ENCODE results near the gene CERS1. TPM values are rescaled to one million over a fixed set of nuclear protein-coding genes. Genes with fewer than 3 reads are reported as not detected.

The CERS1 gene
- total RNA-seq, 2 experiments from 2014 or later = not detected

DNA sequence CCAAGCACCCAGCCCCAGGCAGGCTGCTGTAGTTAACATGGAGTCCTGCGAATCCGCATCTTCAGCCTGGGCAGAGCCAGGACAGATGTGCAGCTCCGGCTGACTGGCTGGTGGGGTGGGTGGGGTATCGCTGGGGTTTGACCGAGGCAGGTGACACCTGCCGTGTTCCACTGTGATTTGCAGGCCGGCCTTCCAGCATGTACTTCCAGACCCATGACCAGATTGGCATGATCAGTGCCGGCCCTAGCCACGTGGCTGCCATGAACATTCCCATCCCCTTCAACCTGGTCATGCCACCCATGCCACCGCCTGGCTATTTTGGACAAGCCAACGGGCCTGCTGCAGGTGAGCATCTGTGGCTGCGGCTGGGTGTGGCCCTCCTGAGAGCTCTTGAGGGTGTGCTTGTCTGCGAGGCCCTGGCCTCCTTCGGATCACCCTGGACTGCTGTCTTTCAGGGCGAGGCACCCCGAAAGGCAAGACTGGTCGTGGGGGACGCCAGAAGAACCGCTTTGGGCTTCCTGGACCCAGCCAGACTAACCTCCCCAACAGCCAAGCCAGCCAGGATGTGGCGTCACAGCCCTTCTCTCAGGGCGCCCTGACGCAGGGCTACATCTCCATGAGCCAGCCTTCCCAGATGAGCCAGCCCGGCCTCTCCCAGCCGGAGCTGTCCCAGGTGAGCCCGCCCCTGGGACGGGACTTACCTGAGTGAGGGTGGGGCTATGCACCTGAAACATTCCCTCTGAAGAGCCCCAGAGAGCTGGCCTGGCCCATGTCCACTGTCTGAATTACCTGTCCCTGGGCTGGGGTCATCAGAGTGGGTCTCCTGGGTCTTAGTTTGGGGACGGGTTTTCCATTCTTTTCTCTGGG lies 30.6 kb downstream of the CERS1 start:
- H3K27ac ChIP-seq (ENCODE audit: low read depth in 1 of 2, low read length in 2 of 2) = no peak overlapping the region
- Mint-ChIP-seq H3K27ac (no peak overlapping the region), H3K27me3 (no peaks in the 10 kb centered on the region), H3K36me3 (ENCODE audit: low read depth) (peaks cover 76% of the 10 kb centered on the region), H3K9me3 (no peaks in the 10 kb centered on the region), H3K4me1 (ENCODE audit: low read depth) (peaks cover 3% of the 10 kb centered on the region), H3K4me3 (no peak overlapping the region)
- H3K9me3 ChIP-seq (ENCODE audit: control insufficient read depth in 1 of 2, insufficient read depth in 1 of 2, low read length in 2 of 2) = no peaks in the 10 kb centered on the region
- H3K4me1 ChIP-seq (ENCODE audit: insufficient read depth, low read length) = peaks cover 11% of the 10 kb centered on the region
- POLR2A ChIA-PET = no interaction called here
- ATAC-seq (ENCODE audit: poor library complexity) (no peak), DNase-seq (no peak)
- CTCF ChIA-PET = interaction anchor here (1.0 to 1.3 kb wide), 2 partner anchors 10 to 12 kb away, joined by 3 read pairs; no protein-coding TSS in a partner anchor
- TF ChIP-seq, protein P1, sequence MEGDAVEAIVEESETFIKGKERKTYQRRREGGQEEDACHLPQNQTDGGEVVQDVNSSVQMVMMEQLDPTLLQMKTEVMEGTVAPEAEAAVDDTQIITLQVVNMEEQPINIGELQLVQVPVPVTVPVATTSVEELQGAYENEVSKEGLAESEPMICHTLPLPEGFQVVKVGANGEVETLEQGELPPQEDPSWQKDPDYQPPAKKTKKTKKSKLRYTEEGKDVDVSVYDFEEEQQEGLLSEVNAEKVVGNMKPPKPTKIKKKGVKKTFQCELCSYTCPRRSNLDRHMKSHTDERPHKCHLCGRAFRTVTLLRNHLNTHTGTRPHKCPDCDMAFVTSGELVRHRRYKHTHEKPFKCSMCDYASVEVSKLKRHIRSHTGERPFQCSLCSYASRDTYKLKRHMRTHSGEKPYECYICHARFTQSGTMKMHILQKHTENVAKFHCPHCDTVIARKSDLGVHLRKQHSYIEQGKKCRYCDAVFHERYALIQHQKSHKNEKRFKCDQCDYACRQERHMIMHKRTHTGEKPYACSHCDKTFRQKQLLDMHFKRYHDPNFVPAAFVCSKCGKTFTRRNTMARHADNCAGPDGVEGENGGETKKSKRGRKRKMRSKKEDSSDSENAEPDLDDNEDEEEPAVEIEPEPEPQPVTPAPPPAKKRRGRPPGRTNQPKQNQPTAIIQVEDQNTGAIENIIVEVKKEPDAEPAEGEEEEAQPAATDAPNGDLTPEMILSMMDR (IDR thresholded peaks at IDR 0.05) = no peak
- H3K4me3 ChIP-seq (ENCODE audit: low read length) = no peak overlapping the region
- H3K27me3 ChIP-seq (ENCODE audit: control insufficient read depth in 1 of 2, insufficient read depth in 2 of 2, low read length in 2 of 2) = no peaks in the 10 kb centered on the region
- peaks cover 79% of the 10 kb centered on the region for H3K36me3 ChIP-seq (ENCODE audit: insufficient read depth, low read length)
- intact Hi-C loops (cut with DNase I, micrococcal nuclease) = loop anchor here in 1 of 2 experiments (5.0 kb wide), 3 partner anchors 273 to 413 kb away; no protein-coding TSS in a partner anchor

DNA sequence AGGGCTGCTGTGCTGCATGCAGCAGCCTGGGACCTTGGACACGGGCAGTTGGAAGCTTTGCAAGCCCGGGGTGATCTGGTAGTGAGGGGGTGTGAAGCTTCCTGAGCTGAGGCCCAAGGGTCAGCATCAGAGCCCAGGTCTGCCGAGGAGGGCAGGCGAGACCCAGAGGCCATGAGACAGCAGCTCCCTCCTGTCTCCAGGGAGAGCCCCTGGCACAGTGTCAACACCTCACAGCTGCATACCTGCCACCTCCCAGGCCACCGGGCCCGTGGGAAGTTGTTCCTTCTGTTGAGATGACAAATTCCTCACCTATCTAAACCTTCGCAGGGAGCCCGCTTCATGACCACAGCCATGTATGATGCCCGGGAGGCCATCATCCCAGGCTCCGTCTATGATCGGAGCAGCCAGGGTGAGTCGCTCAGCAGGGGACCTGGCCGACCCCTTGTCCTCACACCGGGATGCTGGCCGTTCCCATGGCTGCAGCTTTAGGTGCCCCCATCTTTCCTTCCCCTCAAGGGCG lies 32.1 kb downstream of the CERS1 start:
- DNase-seq (no peak), ATAC-seq (ENCODE audit: poor library complexity) (no peak)
- intact Hi-C loops (cut with DNase I, micrococcal nuclease) = no loop called here
- Mint-ChIP-seq H3K4me3 (no peak overlapping the region), H3K4me1 (ENCODE audit: low read depth) (peaks cover 3% of the 10 kb centered on the region), H3K9me3 (no peaks in the 10 kb centered on the region), H3K27ac (no peak overlapping the region), H3K36me3 (ENCODE audit: low read depth) (peaks cover 84% of the 10 kb centered on the region), H3K27me3 (no peaks in the 10 kb centered on the region)
- H3K27ac ChIP-seq (ENCODE audit: low read depth in 1 of 2, low read length in 2 of 2) = no peak overlapping the region
- peaks cover 93% of the 10 kb centered on the region for H3K36me3 ChIP-seq (ENCODE audit: insufficient read depth, low read length)
- H3K4me3 ChIP-seq (ENCODE audit: low read length) = no peak overlapping the region
- no peaks in the 10 kb centered on the region for H3K27me3 ChIP-seq (ENCODE audit: control insufficient read depth in 1 of 2, insufficient read depth in 2 of 2, low read length in 2 of 2)
- ChIA-PET POLR2A (no interaction called here), CTCF (no interaction called here)
- H3K4me1 ChIP-seq (ENCODE audit: insufficient read depth, low read length) = peaks cover 4% of the 10 kb centered on the region
- TF ChIP-seq, protein P1 (IDR thresholded peaks at IDR 0.05) = no peak
- no peaks in the 10 kb centered on the region for H3K9me3 ChIP-seq (ENCODE audit: control insufficient read depth in 1 of 2, insufficient read depth in 1 of 2, low read length in 2 of 2)

DNA sequence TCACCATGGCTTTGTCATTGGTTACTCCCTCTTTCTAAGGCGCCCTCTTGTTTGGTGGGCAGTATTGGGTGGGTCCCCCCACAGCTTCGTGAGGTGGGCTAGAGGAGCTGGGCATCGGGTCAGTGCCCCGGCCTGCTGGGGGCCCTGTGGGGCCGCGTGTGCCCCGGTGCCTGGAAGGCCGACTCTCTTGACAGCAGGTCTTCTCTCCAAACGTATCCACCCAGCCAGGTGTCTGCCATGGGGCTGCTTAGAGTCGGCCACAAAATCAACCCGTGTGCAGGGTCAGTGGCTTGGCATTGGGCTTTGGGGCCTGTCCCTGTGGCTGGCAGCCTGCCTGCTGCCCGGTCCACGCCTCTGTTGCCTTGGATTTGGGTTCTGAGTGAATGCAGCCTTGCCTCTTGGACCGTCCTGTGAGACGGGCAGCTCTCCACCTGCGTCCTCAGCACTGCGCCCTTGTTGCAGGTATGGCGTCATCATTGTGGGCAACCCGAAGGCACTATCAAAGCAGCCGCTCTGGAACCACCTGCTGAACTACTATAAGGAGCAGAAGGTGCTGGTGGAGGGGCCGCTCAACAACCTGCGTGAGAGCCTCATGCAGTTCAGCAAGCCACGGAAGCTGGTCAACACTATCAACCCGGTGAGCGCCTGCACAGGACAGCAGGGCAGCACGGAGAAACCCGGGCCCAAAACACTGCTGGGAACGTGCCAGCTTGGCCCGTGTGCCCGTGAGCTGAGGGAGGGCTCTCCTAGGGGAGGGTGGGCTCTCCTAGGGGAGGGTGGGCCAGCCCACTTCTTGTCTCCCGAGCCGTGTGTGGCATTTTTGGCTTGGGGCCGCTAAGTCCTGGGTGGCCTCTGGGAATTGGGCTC lies 32.7 kb downstream of the CERS1 start:
- DNase-seq (no peak), ATAC-seq (ENCODE audit: poor library complexity) (no peak)
- CTCF ChIA-PET = interaction anchor here (1.2 kb wide), 1 partner anchor 16 kb away, joined by 3 read pairs; no protein-coding TSS in a partner anchor
- Mint-ChIP-seq H3K27ac (no peak overlapping the region), H3K4me3 (no peak overlapping the region), H3K4me1 (ENCODE audit: low read depth) (peaks cover 3% of the 10 kb centered on the region), H3K27me3 (no peaks in the 10 kb centered on the region), H3K9me3 (no peaks in the 10 kb centered on the region), H3K36me3 (ENCODE audit: low read depth) (peaks cover 89% of the 10 kb centered on the region)
- no peak overlapping the region for H3K4me3 ChIP-seq (ENCODE audit: low read length)
- no peaks in the 10 kb centered on the region for H3K9me3 ChIP-seq (ENCODE audit: control insufficient read depth in 1 of 2, insufficient read depth in 1 of 2, low read length in 2 of 2)
- no peak overlapping the region for H3K27ac ChIP-seq (ENCODE audit: low read depth in 1 of 2, low read length in 2 of 2)
- no peaks in the 10 kb centered on the region for H3K27me3 ChIP-seq (ENCODE audit: control insufficient read depth in 1 of 2, insufficient read depth in 2 of 2, low read length in 2 of 2)
- intact Hi-C loops (cut with DNase I, micrococcal nuclease) = no loop called here
- POLR2A ChIA-PET = no interaction called here
- H3K36me3 ChIP-seq (ENCODE audit: insufficient read depth, low read length) = peaks cover 98% of the 10 kb centered on the region
- TF ChIP-seq, protein P1 (IDR thresholded peaks at IDR 0.05) = no peak
- peaks cover 4% of the 10 kb centered on the region for H3K4me1 ChIP-seq (ENCODE audit: insufficient read depth, low read length)

All from CD4-positive, alpha-beta T cell (primary cell).